Epithelial cell of proximal tubule (primary cell): ENCODE data around the gene CSTPP1. TPM values are rescaled to one million over a fixed set of nuclear protein-coding genes. Genes with fewer than 3 reads are reported as not detected.

Experiments
- DNase-seq: peaks from one replicate; pipeline ENCODE4 v3.0.0-alpha.2; 2011; ENCODE audit warnings: low read depth
- H3K4me3 ChIP-seq: 2 replicates; pipeline ENCODE4 v1.5.1; 2011; ENCODE audit warnings: low read depth, mild to moderate bottlenecking, low read length
- total RNA-seq: library from RNA; depleted of rRNA; stranded (reverse); fragments of >200 nt; gene quantifications from 2 replicates; pipeline ENCODE4 v1.2.3, GENCODE V29; 2015
- TF ChIP-seq, protein P1 (sequence below): conservative IDR thresholded peaks from 2 replicates; pipeline ENCODE4 v1.5.1; 2012; ENCODE audit warnings: low read depth, mild to moderate bottlenecking, low read length

The CSTPP1 gene
- total RNA-seq, 1 donor from 2014 or later = 39.8 TPM

DNA sequence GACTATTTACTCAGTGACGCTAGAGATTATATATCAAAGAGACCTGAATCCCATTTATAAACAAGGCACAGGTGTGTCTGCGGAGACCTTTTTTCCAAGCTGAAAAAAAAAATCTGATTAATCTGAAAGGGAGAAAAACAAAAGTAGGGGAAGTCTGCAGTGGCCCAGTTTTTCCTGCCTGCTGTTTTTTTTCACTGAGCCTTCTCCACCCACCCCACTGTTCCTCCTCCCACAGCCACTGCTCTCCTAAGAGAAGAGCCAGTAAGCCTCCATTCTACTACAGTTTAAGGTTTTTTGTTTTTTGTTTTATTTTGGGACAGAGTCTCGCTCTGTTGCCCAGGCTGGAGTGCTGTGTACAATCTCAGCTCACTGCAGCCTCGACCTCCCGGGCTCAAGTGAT is 221.7 kb downstream of the CSTPP1 start:
- no peak overlapping the region for H3K4me3 ChIP-seq
- TF ChIP-seq, protein P1, sequence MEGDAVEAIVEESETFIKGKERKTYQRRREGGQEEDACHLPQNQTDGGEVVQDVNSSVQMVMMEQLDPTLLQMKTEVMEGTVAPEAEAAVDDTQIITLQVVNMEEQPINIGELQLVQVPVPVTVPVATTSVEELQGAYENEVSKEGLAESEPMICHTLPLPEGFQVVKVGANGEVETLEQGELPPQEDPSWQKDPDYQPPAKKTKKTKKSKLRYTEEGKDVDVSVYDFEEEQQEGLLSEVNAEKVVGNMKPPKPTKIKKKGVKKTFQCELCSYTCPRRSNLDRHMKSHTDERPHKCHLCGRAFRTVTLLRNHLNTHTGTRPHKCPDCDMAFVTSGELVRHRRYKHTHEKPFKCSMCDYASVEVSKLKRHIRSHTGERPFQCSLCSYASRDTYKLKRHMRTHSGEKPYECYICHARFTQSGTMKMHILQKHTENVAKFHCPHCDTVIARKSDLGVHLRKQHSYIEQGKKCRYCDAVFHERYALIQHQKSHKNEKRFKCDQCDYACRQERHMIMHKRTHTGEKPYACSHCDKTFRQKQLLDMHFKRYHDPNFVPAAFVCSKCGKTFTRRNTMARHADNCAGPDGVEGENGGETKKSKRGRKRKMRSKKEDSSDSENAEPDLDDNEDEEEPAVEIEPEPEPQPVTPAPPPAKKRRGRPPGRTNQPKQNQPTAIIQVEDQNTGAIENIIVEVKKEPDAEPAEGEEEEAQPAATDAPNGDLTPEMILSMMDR = no peak
- no peak for DNase-seq

- TF ChIP-seq, protein P1 = no peak
- H3K4me3 ChIP-seq = no peak overlapping the region
Measured at GRCh38 chr11:47160753-47161133, 224.2 kb downstream of the CSTPP1 start.

GRCh38 chr11:47161134-47161854 is 224.7 kb downstream of the CSTPP1 start:
- H3K4me3 ChIP-seq = no peak overlapping the region
- no peak for DNase-seq
- TF ChIP-seq, protein P1 = peak; percentile 88

More at GRCh38 chr11:47160753-47161133, 224.2 kb downstream of the CSTPP1 start:
- no peak for DNase-seq

GRCh38 chr11:47161890-47162289 is 225.3 kb downstream of the CSTPP1 start:
- TF ChIP-seq, protein P1 = no peak
- no peak overlapping the region for H3K4me3 ChIP-seq
- DNase-seq = no peak

DNA sequence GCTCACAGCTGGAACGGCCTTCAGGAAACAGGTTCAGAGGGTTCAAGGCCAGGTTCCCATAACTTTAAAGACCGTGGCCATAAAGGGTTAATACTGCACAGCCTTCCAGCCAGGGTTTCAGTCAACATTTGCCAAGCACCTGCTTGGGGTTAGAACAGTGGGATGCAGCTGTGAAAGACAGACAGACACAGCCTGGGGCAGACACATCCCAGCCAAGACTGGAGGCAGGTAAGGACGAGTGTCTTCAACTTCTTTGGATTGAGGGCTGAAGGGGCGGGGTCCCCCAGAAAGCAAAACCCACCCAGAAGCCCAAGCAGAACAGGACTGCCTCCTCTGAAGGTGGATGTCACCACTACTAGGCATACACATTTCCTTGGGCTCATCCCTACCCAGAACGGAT is 225.9 kb downstream of the CSTPP1 start:
- no peak overlapping the region for H3K4me3 ChIP-seq
- TF ChIP-seq, protein P1 = no peak
- DNase-seq = no peak

DNA sequence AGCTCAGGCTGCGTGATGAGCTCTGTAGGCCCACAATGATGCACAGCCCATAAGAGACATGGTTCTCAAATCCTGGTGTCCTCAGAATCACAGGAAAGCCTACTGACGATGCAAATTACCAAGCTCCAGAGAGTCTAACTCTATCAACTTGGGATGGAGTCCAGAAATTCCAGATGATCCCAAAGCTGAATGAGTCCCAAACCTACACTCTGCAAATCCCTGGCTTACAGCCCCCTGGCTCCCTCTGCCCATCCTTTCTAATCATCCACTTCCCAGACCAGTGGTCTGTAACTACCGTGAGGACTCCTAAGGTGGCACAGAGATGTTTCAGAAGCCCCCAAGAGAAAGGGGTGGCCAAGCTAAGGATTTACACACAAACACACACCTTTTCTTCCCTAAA is 226.6 kb downstream of the CSTPP1 start:
- TF ChIP-seq, protein P1 = no peak
- no peak for DNase-seq
- H3K4me3 ChIP-seq = no peak overlapping the region

GRCh38 chr11:47163898-47164297 is 227.3 kb downstream of the CSTPP1 start:
- no peak for DNase-seq
- TF ChIP-seq, protein P1 = no peak
- no peak overlapping the region for H3K4me3 ChIP-seq
